ENCODE results near the gene TAF11. TPM values are rescaled to one million over a fixed set of nuclear protein-coding genes. Genes with fewer than 3 reads are reported as not detected.

The TAF11 gene
- total and polyA plus RNA-seq, 2 of the 8 experiments (the other 6 are each of a cell fraction or from before 2014, with no cell fraction given), result 38.2 to 48.6 TPM

- no peak overlapping the region for H3K4me2 ChIP-seq (ENCODE audit: insufficient read depth in 1 of 2, low read depth in 2 of 2, low read length in 2 of 2)
- peaks cover 3% of the 10 kb centered on the region for H3K79me1 ChIP-seq (ENCODE audit: low read depth, low read length)
- H4K5ac ChIP-seq (ENCODE audit: insufficient read length, low read depth, low read length), result no peak overlapping the region
- H4K20me1 ChIP-seq (replicated peaks in 1 of 2; ENCODE audit: control insufficient read depth in 1 of 2, insufficient read depth in 2 of 2, low read length in 2 of 2), result peaks cover 7% of the 10 kb centered on the region in 2 experiments
- H3K9ac ChIP-seq (replicated peaks in 1 of 4; ENCODE audit: extremely low read depth in 1 of 4, low read depth in 3 of 4, low read length in 3 of 4), result no peak overlapping the region
- no peak overlapping the region for H2BK15ac ChIP-seq (ENCODE audit: low read length)
- H4K8ac ChIP-seq (ENCODE audit: extremely low read depth, insufficient read depth, low read length), result no peak overlapping the region
- H3K4me1 ChIP-seq (replicated peaks in 1 of 4; ENCODE audit: control insufficient read depth in 3 of 4, insufficient read depth in 4 of 4, low read length in 3 of 4), result no peaks in the 10 kb centered on the region
- H3K4ac ChIP-seq (replicated peaks; ENCODE audit: insufficient read length, low read depth, low read length), result no peak overlapping the region
- no peak overlapping the region for H3K4me3 ChIP-seq (ENCODE audit: extremely low read depth in 1 of 4, insufficient read depth in 2 of 4, low read depth in 3 of 4, low read length in 4 of 4)
- ChIA-PET CTCF (ENCODE audit: partially characterized antibody) (interaction anchor here (1.5 to 1.6 kb wide), 2 partner anchors 54 to 233 kb away, joined by 3 to 5 read pairs; no protein-coding TSS in a partner anchor), POLR2A (ENCODE audit: partially characterized antibody) (interaction anchor here (1.5 kb wide), 1 partner anchor 15 kb away, joined by 4 read pairs; no protein-coding TSS in a partner anchor)
- peaks cover 0 to 2% of the 10 kb centered on the region in 2 experiments; a peak in 1 of 4 replicates for H3K9me3 ChIP-seq (ENCODE audit: insufficient read depth in 2 of 2, low read depth in 1 of 2, low read length in 1 of 2)
- H3K18ac ChIP-seq (ENCODE audit: extremely low read depth, low read length), result no peak overlapping the region
- FAIRE-seq (no peak), DNase-seq (ENCODE audit: low read depth in 1 of 2, low spot score in 2 of 2) (no peak)
- H2BK20ac ChIP-seq (ENCODE audit: low read length), result no peak overlapping the region
- H2BK12ac ChIP-seq (ENCODE audit: low read depth, low read length), result no peak overlapping the region
- H3K27ac ChIP-seq (ENCODE audit: low read depth, low read length), result no peak overlapping the region
- no peak overlapping the region for H2AFZ ChIP-seq (ENCODE audit: low read length)
- no peaks in the 10 kb centered on the region for H3K27me3 ChIP-seq (replicated peaks in 1 of 4; ENCODE audit: control insufficient read depth in 3 of 4, extremely low read depth in 1 of 4, insufficient read depth in 3 of 4, low read length in 3 of 4)
- H3K23me2 ChIP-seq (ENCODE audit: low read depth, low read length), result no peaks in the 10 kb centered on the region
- no peak overlapping the region for H3K56ac ChIP-seq (replicated peaks; ENCODE audit: insufficient read length, low read depth, low read length)
- no peak overlapping the region for H2BK120ac ChIP-seq (replicated peaks; ENCODE audit: low read depth, low read length)
- H2AK5ac ChIP-seq (ENCODE audit: low read depth, low read length), result no peak overlapping the region
- H3K14ac ChIP-seq (ENCODE audit: insufficient read length), result no peak overlapping the region
- no peaks in the 10 kb centered on the region for H3K36me3 ChIP-seq (ENCODE audit: control insufficient read depth in 2 of 4, insufficient read depth in 4 of 4, low read length in 3 of 4)
- no peak overlapping the region for H3K23ac ChIP-seq (ENCODE audit: insufficient read length)
- H2BK5ac ChIP-seq (ENCODE audit: low read depth, low read length), result no peak overlapping the region
- no peak overlapping the region for H4K91ac ChIP-seq (replicated peaks; ENCODE audit: insufficient read length, low read length)
- H3K79me2 ChIP-seq (ENCODE audit: control insufficient read depth in 1 of 2, insufficient read depth in 2 of 2, low read length in 2 of 2), result peaks cover 0 to 78% of the 10 kb centered on the region in 2 experiments; a peak in 2 of 4 replicates
- 77% methylated on average over 2 of the region's 2 CpGs; no CpG with 5 or more reads in 1 of the 2 experiments for WGBS, 2 experiments (ENCODE audit: extremely low coverage in 1 of 2, insufficient coverage in 1 of 2, insufficient read length in 1 of 2, insufficient replicate concordance in 2 of 2, low coverage in 1 of 2, low lambda C conversion rate in 2 of 2, missing lambda C conversion rate in 1 of 2)
- TF ChIP-seq, protein P1, sequence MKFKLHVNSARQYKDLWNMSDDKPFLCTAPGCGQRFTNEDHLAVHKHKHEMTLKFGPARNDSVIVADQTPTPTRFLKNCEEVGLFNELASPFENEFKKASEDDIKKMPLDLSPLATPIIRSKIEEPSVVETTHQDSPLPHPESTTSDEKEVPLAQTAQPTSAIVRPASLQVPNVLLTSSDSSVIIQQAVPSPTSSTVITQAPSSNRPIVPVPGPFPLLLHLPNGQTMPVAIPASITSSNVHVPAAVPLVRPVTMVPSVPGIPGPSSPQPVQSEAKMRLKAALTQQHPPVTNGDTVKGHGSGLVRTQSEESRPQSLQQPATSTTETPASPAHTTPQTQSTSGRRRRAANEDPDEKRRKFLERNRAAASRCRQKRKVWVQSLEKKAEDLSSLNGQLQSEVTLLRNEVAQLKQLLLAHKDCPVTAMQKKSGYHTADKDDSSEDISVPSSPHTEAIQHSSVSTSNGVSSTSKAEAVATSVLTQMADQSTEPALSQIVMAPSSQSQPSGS (IDR thresholded peaks at IDR 0.05; ENCODE audit: low read length), result no peak
Measured at GRCh38 chr6:34906826-34907225, 19.0 kb upstream of the TAF11 start.
